DND-41 (cell line): ENCODE measurements around the gene DNAH2.
A peak's percentile ranks its signal among the peaks of the same experiment; 100 is the strongest.

Experiments
- ATAC-seq: fragments of 200-7000 bp; cut with Tn5 transposase; 3 replicates; pipeline ENCODE4 v1.9.1; 2021; ENCODE audit warnings: low read depth; ENCODE audit not compliant: insufficient read depth
- DNase-seq: peaks from one replicate; pipeline ENCODE4 v3.0.0-alpha.2; 2020
- H2AFZ ChIP-seq: 2 replicates; pipeline ENCODE4 v1.6.0; 2012; ENCODE audit warnings: low read depth, low read length
- H3K27ac ChIP-seq: 2 replicates; pipeline ENCODE4 v1.5.1; 2012; ENCODE audit warnings: low read length, inconsistent platforms
- H3K27me3 ChIP-seq: fragments of 200-600 bp; sonication (generic); 2 replicates; pipeline ENCODE4 v1.6.0; 2012; ENCODE audit warnings: low read length, mild to moderate bottlenecking, inconsistent platforms; ENCODE audit not compliant: insufficient read depth, poor library complexity
- H3K36me3 ChIP-seq: 2 replicates; pipeline ENCODE4 v1.5.1; 2012; ENCODE audit warnings: low read length, inconsistent platforms; ENCODE audit not compliant: insufficient read depth
- H3K4me1 ChIP-seq: 2 replicates; pipeline ENCODE4 v1.5.1; 2012; ENCODE audit warnings: mild to moderate bottlenecking, low read length; ENCODE audit not compliant: insufficient read depth
- H3K4me2 ChIP-seq: 2 replicates; pipeline ENCODE4 v1.6.0; 2012; ENCODE audit warnings: mild to moderate bottlenecking, moderate library complexity, low read length, inconsistent platforms; ENCODE audit not compliant: insufficient read depth
- H3K4me3 ChIP-seq, 2 experiments: fragments of 200-600 bp in 1 of 2; shearing (Covaris generic) in 1 of 2; 2 replicates each; pipeline ENCODE4 v1.5.1; 2012 to 2016; ENCODE audit warnings: inconsistent platforms in 2 of 2, low read length in 2 of 2, mild to moderate bottlenecking in 2 of 2, low read depth in 1 of 2, moderate library complexity in 1 of 2
- H3K79me2 ChIP-seq: 2 replicates; pipeline ENCODE4 v1.6.0; 2012; ENCODE audit warnings: low read length, inconsistent platforms; ENCODE audit not compliant: insufficient read depth
- H3K9ac ChIP-seq: 2 replicates; pipeline ENCODE4 v1.6.0; 2012; ENCODE audit warnings: low read depth, mild to moderate bottlenecking, inconsistent platforms, low read length, moderate library complexity
- H3K9me3 ChIP-seq: 2 replicates; pipeline ENCODE4 v1.5.1; 2012; ENCODE audit warnings: low read length, moderate library complexity, mild to moderate bottlenecking, inconsistent platforms; ENCODE audit not compliant: insufficient read depth, severe bottlenecking
- H4K20me1 ChIP-seq: 2 replicates; pipeline ENCODE4 v1.6.0; 2012; ENCODE audit warnings: low read length; ENCODE audit not compliant: insufficient read depth
- CTCF ChIP-seq: IDR thresholded peaks from 2 replicates; pipeline ENCODE4 v1.5.1; 2012; ENCODE audit warnings: borderline replicate concordance, low read length, moderate library complexity, mild to moderate bottlenecking; ENCODE audit not compliant: poor library complexity, severe bottlenecking; ENCODE audit errors: extremely low read depth
- EZH2 ChIP-seq: IDR thresholded peaks from 3 replicates; pipeline ENCODE4 v1.6.1; 2012; ENCODE audit warnings: borderline replicate concordance, low read depth, mild to moderate bottlenecking, moderate library complexity, low read length, inconsistent platforms; ENCODE audit not compliant: severe bottlenecking

Gene DNAH2

DNA sequence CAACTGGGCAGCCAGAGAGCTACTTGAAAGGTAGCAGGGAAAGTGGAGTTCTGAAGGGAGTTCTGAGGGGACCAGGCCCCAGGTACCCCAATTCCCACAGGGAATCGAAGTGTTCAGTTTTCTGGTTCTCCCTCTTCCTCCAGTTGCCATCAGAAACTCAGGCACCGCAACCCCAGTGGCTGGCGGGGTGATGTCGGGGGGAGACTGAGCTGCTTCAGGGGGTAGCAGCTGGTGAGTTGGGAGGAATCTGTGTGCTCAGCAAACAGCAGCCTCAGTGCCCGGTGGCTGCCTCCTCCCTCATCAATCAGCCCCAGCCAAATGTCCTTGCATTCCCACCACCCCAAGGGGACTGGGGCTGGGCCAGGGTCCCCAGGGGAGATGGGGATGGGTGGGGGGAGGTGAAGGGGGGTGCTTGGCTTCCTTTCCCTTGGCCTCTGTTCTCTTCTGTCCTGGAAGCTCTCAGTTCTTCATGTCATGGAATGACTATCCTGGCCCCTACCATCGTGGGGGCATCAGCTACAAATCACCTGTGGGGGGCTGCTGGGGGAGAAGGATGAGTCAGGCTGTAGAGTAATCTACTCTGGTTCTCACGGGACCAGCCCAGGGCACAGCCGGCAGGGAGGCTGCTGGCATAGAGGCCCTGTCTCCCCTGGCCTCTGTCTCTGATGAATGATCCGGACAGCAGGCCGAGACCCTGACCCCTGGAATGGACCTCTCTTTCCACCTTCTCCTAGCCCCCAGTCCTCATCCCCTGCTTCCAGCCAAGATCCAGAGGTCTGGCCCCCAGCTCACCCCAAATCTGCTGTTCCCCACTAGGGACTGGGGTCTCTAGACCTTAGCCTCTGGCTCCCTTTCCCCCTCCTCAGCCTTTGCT is 2.6 kb upstream of the DNAH2 start:
- no peaks in the 10 kb centered on the region for H3K9me3 ChIP-seq
- H3K4me2 ChIP-seq = peak overlapping the region; percentile 11; the same call in 1 of the 2 replicates
- H3K4me3 ChIP-seq = no peak overlapping the region
- no peaks in the 10 kb centered on the region for H3K79me2 ChIP-seq
- DNase-seq (no peak), ATAC-seq (no peak)
- H3K27ac ChIP-seq = no peak overlapping the region
- H3K27me3 ChIP-seq = peaks cover 55% of the 10 kb centered on the region
- peaks cover 27% of the 10 kb centered on the region for H3K4me1 ChIP-seq
- TF ChIP-seq EZH2 (no peak), CTCF (no peak)
- H2AFZ ChIP-seq = no peak overlapping the region
- H3K9ac ChIP-seq = no peak overlapping the region
- no peaks in the 10 kb centered on the region for H3K36me3 ChIP-seq
- H4K20me1 ChIP-seq = peaks cover 5% of the 10 kb centered on the region

GRCh38 chr17:7715936-7716886 is 1.3 kb upstream of the DNAH2 start:
- no peak overlapping the region for H3K4me3 ChIP-seq
- no peak overlapping the region for H3K27ac ChIP-seq
- no peak overlapping the region for H2AFZ ChIP-seq
- H3K79me2 ChIP-seq = no peaks in the 10 kb centered on the region
- H3K9ac ChIP-seq = no peak overlapping the region
- peaks cover 27% of the 10 kb centered on the region for H3K4me1 ChIP-seq
- H3K9me3 ChIP-seq = no peaks in the 10 kb centered on the region
- peaks cover 5% of the 10 kb centered on the region for H4K20me1 ChIP-seq
- peaks cover 64% of the 10 kb centered on the region for H3K27me3 ChIP-seq
- TF ChIP-seq CTCF (no peak), EZH2 (no peak)
- no peak overlapping the region for H3K4me2 ChIP-seq
- ATAC-seq (no peak), DNase-seq (no peak)
- no peaks in the 10 kb centered on the region for H3K36me3 ChIP-seq

- Histone ChIP-seq H3K36me3 (no peaks in the 10 kb centered on the region), H3K27me3 (peaks cover 73% of the 10 kb centered on the region), H3K27ac (no peak overlapping the region), H3K79me2 (no peaks in the 10 kb centered on the region), H3K4me3 (no peak overlapping the region), H3K9me3 (no peaks in the 10 kb centered on the region), H3K4me1 (peaks cover 27% of the 10 kb centered on the region), H4K20me1 (peaks cover 5% of the 10 kb centered on the region), H3K4me2 (peak overlapping the region; percentile 45), H2AFZ (no peak overlapping the region), H3K9ac (no peak overlapping the region)
- TF ChIP-seq EZH2 (peak; percentile 72), CTCF (no peak)
- ATAC-seq = peak; percentile 43; the same call in 1 of the 3 replicates
- peak; percentile 35 for DNase-seq
Observed at GRCh38 chr17:7717756-7718350, 309 bp downstream of the DNAH2 start.
